Measurements from ENCODE around the gene PCDHGA9.
"Not testable (repeated sequence)": the region's sequence is repeated elsewhere in the genome, so short reads cannot be mapped to it uniquely, and the experiment has no call there.

Gene PCDHGA9

GRCh38 chr5:141402553-141403243, at the start of gene PCDHGA9:
Gene PCDHGA9, plus strand, starts transcription at chr5:141402778. Its CDS starts 175 bp downstream, at chr5:141402953.
- no peak for DNase-seq

GRCh38 chr5:141354900-141355469, 47.6 kb upstream of the PCDHGA9 start, which contains the start of gene PCDHGA4:
Gene PCDHGA4, plus strand, starts transcription at chr5:141355021. Its CDS starts 87 bp downstream, at chr5:141355108.
- no peak for DNase-seq

DNA sequence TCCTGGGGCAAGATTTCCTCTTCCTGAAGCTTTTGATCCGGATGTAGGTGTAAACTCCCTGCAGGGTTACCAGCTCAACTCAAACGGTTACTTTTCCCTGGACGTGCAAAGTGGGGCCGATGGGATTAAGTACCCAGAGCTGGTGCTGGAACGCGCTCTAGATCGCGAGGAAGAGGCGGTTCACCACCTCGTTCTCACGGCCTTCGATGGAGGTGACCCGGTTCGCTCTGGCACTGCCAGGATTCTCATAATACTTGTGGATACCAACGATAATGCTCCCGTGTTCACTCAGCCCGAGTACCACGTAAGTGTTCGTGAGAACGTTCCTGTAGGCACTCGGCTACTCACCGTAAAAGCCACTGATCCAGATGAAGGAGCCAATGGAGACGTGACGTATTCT, 46.9 kb upstream of the PCDHGA9 start:
- no peak for DNase-seq

DNA sequence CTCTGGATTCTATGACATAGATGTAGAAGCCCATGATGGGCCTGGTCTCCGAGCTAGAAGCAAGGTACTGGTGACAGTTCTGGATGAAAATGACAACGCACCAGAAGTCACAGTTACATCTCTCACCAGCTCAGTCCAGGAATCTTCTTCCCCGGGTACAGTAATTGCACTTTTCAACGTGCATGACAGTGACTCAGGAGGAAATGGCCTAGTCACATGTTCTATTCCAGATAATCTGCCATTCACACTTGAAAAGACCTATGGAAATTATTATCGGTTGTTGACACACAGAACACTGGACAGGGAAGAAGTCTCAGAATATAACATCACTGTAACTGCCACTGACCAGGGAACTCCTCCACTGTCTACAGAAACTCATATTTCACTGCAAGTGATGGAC, 46.4 kb upstream of the PCDHGA9 start:
- DNase-seq, result no peak

DNA sequence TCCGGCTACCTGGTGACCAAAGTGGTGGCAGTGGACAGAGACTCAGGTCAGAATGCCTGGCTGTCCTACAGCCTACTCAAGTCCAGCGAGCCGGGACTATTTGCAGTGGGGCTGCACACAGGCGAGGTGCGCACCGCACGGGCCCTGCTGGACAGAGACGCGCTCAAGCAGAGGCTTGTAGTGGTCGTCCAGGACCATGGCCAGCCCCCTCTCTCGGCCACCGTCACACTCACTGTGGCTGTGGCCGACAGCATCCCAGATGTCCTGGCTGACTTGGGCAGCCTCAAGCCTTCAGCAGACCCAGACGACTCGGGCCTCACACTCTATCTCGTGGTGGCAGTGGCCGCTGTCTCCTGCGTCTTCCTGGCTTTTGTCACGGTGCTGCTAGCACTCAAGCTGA, 45.6 kb upstream of the PCDHGA9 start:
- DNase-seq, result no peak

GRCh38 chr5:141359790-141360426, 42.7 kb upstream of the PCDHGA9 start, which contains the start of gene PCDHGB2:
Gene PCDHGB2, plus strand, starts transcription at chr5:141359994. Its CDS starts 142 bp downstream, at chr5:141360136.
- DNase-seq, result no peak

DNA sequence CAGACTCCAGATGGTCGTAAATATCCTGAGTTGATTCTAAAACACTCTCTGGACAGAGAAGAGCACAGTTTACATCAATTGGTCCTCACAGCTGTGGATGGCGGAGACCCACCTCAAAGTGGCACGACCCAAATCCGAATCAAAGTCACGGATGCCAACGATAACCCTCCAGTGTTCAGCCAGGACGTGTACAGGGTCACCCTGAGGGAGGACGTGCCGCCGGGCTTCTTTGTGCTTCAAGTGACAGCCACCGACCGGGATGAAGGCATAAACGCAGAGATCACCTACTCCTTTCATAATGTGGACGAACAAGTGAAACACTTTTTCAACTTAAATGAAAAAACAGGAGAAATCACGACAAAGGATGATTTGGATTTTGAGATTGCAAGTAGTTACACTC, 41.9 kb upstream of the PCDHGA9 start:
- no peak for DNase-seq

DNA sequence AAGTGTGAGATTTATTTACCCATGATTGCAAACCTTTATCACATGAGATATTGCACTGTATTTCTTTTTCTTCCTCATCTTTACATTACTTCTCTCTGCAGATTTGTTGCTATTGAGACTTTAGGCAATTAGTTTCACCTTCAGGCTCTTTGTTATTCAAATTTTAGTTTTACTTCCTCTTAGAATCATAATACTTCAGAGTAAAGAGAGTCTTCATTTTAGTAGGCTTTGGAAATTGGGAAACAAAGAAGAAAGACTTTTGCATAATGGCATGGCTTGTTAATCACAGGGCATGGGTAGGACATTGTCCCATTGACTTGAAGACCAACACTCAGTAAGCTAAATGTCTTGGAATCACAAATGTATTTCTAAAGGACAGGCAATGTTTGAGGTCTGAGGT, 39.9 kb upstream of the PCDHGA9 start:
- no peak for DNase-seq

DNA sequence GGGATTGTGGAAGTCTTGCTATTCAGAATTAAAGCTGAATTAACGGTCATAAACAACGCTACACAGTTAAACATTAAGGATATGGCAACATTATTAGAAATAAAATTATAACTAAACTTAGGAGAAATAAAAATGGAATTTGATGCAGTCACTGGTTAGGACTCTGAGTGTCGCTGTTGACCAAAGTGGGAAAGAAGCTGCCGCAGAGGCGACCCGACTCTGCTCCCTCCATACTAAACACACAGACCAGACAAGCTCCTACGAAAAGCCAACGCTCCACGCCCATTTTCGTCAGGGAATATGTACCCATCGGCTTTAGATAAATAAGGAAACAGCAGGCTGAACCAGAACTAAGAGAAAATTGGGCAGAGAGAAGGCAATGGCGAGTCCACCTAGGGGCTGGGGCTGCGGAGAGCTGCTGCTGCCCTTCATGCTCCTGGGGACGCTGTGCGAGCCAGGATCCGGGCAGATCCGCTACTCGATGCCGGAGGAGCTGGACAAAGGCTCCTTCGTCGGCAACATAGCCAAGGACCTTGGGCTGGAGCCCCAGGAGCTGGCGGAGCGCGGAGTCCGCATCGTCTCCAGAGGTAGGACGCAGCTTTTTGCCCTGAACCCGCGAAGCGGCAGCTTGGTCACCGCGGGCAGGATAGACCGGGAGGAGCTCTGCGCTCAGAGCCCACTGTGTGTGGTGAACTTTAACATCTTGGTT, 38.5 kb upstream of the PCDHGA9 start, which contains the start of gene PCDHGA5:
PCDHGA5 (plus strand) TSS at position 211 of the 709 bp plus-strand sequence; CDS start at position 380, 169 bp downstream.
- no peak for DNase-seq

- no peak for DNase-seq
Measured at GRCh38 chr5:141366016-141366896, 36.3 kb upstream of the PCDHGA9 start.

GRCh38 chr5:141369994-141370848, 32.4 kb upstream of the PCDHGA9 start, which contains the start of gene PCDHGB3:
Gene PCDHGB3, plus strand, starts transcription at chr5:141370242. Its CDS starts 153 bp downstream, at chr5:141370395.
- no peak for DNase-seq

DNA sequence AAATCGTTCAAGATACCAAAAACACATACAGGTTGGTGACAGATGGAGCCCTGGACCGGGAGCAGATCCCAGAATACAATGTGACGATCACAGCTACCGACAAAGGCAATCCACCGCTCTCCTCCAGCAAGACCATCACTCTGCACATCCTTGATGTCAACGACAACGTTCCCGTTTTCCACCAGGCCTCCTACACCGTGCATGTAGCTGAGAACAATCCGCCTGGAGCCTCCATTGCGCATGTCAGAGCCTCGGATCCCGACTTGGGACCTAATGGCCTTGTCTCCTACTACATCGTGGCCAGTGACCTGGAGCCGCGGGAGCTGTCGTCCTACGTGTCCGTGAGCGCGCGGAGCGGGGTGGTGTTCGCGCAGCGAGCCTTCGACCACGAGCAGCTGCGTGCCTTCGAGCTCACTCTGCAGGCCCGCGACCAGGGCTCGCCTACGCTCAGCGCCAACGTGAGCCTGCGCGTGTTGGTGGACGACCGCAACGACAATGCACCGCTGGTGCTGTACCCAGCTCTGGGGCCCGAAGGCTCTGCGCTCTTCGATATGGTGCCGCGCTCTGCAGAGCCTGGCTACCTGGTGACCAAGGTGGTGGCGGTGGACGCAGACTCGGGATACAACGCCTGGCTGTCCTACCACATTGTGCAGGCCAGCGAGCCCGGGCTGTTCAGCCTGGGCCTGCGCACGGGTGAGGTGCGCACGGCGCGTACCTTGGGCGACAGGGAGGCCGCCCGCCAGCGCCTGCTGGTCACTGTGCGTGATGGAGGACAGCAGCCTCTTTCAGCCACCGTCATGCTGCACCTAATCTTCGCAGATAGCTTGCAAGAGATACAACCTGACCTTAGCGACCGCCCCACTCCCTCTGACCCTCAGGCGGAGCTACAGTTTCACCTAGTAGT, 30.8 kb upstream of the PCDHGA9 start:
- no peak for DNase-seq

DNA sequence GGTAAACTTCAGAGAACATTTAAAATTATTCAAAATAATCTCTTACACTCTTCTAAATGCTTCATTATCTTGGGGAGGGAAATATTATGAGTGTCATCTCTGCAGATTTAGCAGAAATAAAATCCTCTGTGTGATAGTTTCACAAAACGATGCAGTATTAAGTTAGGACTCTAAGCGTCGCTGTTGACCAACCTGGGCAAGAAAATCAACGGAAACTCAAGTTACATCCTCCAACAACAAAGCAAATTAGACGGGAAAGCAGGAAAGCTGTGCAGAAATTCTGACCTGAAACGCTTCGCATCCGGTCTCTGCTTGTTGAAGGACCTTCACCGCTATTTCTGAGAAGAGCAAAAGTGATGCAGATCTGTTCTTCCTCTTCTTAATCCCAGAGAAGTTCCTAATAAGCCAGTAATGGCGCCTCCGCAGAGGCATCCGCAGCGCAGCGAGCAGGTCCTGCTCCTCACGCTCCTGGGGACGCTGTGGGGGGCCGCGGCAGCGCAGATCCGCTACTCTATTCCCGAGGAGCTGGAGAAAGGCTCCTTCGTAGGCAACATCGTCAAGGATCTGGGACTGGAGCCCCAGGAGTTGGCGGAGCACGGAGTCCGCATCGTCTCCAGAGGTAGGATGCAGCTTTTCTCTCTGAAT, 28.8 kb upstream of the PCDHGA9 start, which contains the start of gene PCDHGA6:
PCDHGA6 (plus strand) TSS at position 219 of the 645 bp plus-strand sequence; CDS start at position 412, 193 bp downstream.
- DNase-seq, result no peak

DNA sequence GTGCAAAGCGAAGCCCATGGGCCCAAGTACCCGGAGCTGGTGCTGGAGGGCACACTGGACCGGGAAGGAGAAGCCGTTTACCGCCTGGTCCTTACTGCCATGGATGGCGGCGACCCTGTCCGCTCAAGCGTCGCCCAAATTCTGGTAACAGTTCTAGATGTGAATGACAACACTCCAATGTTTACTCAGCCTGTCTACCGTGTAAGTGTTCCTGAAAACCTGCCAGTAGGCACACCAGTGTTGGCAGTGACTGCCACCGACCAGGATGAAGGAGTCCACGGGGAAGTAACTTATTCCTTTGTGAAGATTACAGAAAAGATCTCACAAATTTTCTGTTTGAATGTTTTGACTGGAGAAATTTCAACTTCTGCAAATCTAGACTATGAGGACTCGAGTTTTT, 28.0 kb upstream of the PCDHGA9 start:
- no peak for DNase-seq

GRCh38 chr5:141375444-141376155, 27.0 kb upstream of the PCDHGA9 start:
- DNase-seq, result not testable (repeated sequence)

GRCh38 chr5:141382469-141383294, 19.9 kb upstream of the PCDHGA9 start, which contains the start of gene PCDHGA7:
Gene PCDHGA7, plus strand, starts transcription at chr5:141382742. Its CDS starts 158 bp downstream, at chr5:141382900.
- DNase-seq, result no peak

GRCh38 chr5:141383345-141383744, 19.2 kb upstream of the PCDHGA9 start:
- DNase-seq, result no peak
